Body of pancreas (tissue), 4 donors: ENCODE data around the gene DAB1. TPM values are rescaled to one million over a fixed set of nuclear protein-coding genes. Genes with fewer than 3 reads are reported as not detected.

Source experiments
- ATAC-seq: fragments of 150-250 bp; one replicate; pipeline ENCODE4 v1.9.1; 2016
- DNase-seq, 4 donors: peaks; one replicate each; pipeline ENCODE4 v3.0.0-alpha.2; 2019
- H3K27ac ChIP-seq, 4 donors: fragments of 200-600 bp; sonication (generic); 1 replicate in 3 of 4; 2 replicates in 1 of 4; pipeline versions ENCODE4 v1.5.1 to v1.6.1; 2016 to 2019; ENCODE audit warnings: mild to moderate bottlenecking in 1 of 4, mixed read lengths in 1 of 4, moderate library complexity in 1 of 4
- H3K27me3 ChIP-seq, 2 donors: fragments of 200-600 bp; sonication (generic); one replicate each; pipeline ENCODE4 v1.6.0; 2016; ENCODE audit warnings: mild to moderate bottlenecking in 1 of 2
- H3K36me3 ChIP-seq, 2 donors: fragments of 200-600 bp; sonication (generic); replicated peaks in 1 of 2; 2 replicates each; pipeline ENCODE4 v1.5.1; 2016; ENCODE audit warnings: low read depth in 2 of 2; ENCODE audit not compliant: insufficient read depth in 1 of 2
- H3K4me1 ChIP-seq: fragments of 200-600 bp; sonication (generic); one replicate; pipeline ENCODE4 v1.6.0; 2016
- H3K4me3 ChIP-seq, 2 donors: fragments of 200-600 bp; sonication (generic); 1 replicate in 1 of 2; 2 replicates in 1 of 2; pipeline ENCODE4 v1.5.1; 2016 to 2019
- H3K9me3 ChIP-seq, 3 donors: fragments of 200-600 bp; sonication (generic); 1 replicate in 2 of 3; 2 replicates in 1 of 3; pipeline ENCODE4 v1.5.1; 2016
- POLR2A ChIP-seq, 3 donors: fragments of 450-650 bp; IDR thresholded peaks; one replicate each; pipeline ENCODE4 v1.6.1; 2016; ENCODE audit warnings: antibody characterized with exemption in 3 of 3, mild to moderate bottlenecking in 2 of 3
- WGBS, 2 donors: methylation state at CpG; one replicate each; pipeline ENCODE4 v1.1.5; 2017; 5-methylcytosine and 5-hydroxymethylcytosine counted together
- intact Hi-C: fragments of 100-400 bp; cut with DNase I; formaldehyde crosslinking; loops from one replicate; pipeline ENCODE4 v1.15.1; 2023
- total RNA-seq, 2 donors: library from RNA; depleted of rRNA; stranded (reverse); fragments of >200 nt; gene quantifications; one replicate each; pipeline ENCODE4 v1.1.0, GENCODE V29; 2016
- TF ChIP-seq, protein P1 (sequence below), 7 experiments: fragments of 450-650 bp in 4 of 7; fragments of 200-600 bp in 3 of 7; sonication (generic) in 3 of 7; IDR thresholded peaks; one replicate each; pipeline ENCODE4 v1.5.1; 2016 to 2019; ENCODE audit warnings: antibody characterized with exemption in 7 of 7

The DAB1 gene
- total RNA-seq, 2 donors from 2014 or later = under 0.01 TPM; not detected in 1

DNA sequence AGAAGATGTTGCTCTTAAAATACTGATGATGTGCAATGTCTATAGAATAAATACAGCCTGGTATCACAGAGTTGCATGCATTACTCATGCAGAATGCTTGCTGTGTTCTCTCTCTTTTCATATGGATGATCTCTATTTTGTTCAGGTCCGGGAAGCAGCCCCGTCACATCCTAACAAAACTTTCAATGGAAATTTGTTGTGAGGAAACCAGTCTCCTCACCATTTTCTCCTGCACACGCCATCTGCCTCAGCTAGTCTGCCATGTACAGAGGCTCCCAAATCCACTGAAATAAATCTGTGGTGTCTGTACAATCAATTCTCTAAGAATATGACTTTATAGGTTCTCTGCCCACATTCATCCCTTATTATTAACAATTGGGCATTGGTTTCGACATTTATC, 42.4 kb downstream of the DAB1 start:
- 70 to 71% methylated on average over 4 of the region's 4 CpGs for WGBS, 2 donors
- intact Hi-C loops = no loop called here
- H3K9me3 ChIP-seq = no peaks in the 10 kb centered on the region
- no peaks in the 10 kb centered on the region for H3K4me1 ChIP-seq
- H3K27me3 ChIP-seq = no peaks in the 10 kb centered on the region
- DNase-seq (no peak), ATAC-seq (no peak)
- H3K4me3 ChIP-seq = no peak overlapping the region
- no peaks in the 10 kb centered on the region for H3K36me3 ChIP-seq
- no peak overlapping the region for H3K27ac ChIP-seq
- TF ChIP-seq, protein P1, sequence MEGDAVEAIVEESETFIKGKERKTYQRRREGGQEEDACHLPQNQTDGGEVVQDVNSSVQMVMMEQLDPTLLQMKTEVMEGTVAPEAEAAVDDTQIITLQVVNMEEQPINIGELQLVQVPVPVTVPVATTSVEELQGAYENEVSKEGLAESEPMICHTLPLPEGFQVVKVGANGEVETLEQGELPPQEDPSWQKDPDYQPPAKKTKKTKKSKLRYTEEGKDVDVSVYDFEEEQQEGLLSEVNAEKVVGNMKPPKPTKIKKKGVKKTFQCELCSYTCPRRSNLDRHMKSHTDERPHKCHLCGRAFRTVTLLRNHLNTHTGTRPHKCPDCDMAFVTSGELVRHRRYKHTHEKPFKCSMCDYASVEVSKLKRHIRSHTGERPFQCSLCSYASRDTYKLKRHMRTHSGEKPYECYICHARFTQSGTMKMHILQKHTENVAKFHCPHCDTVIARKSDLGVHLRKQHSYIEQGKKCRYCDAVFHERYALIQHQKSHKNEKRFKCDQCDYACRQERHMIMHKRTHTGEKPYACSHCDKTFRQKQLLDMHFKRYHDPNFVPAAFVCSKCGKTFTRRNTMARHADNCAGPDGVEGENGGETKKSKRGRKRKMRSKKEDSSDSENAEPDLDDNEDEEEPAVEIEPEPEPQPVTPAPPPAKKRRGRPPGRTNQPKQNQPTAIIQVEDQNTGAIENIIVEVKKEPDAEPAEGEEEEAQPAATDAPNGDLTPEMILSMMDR (IDR thresholded peaks at IDR 0.05) = no peak
- no peak for TF ChIP-seq POLR2A (IDR thresholded peaks at IDR 0.05)

- no peak for ATAC-seq
- Histone ChIP-seq H3K27ac (no peak overlapping the region), H3K27me3 (no peaks in the 10 kb centered on the region), H3K4me3 (no peak overlapping the region), H3K9me3 (no peaks in the 10 kb centered on the region), H3K36me3 (no peaks in the 10 kb centered on the region), H3K4me1 (no peaks in the 10 kb centered on the region)
- no peak for TF ChIP-seq POLR2A (IDR thresholded peaks at IDR 0.05)
- TF ChIP-seq, protein P1 (IDR thresholded peaks at IDR 0.05) = no peak
- intact Hi-C loops = no loop called here
- DNase-seq = no peak
- WGBS, 2 donors = 74 to 79% methylated on average over 3 of the region's 3 CpGs
Measured at GRCh38 chr1:57380923-57381322, 42.9 kb downstream of the DAB1 start.

GRCh38 chr1:57378534-57378933, 45.3 kb downstream of the DAB1 start:
- intact Hi-C loops = no loop called here
- no peaks in the 10 kb centered on the region for H3K9me3 ChIP-seq
- no peaks in the 10 kb centered on the region for H3K4me1 ChIP-seq
- no peak overlapping the region for H3K4me3 ChIP-seq
- WGBS, 2 donors = 75 to 76% methylated on average over 2 of the region's 2 CpGs
- H3K27ac ChIP-seq = no peak overlapping the region
- H3K27me3 ChIP-seq = no peaks in the 10 kb centered on the region
- H3K36me3 ChIP-seq = no peaks in the 10 kb centered on the region
- DNase-seq = no peak
- TF ChIP-seq, protein P1 (IDR thresholded peaks at IDR 0.05) = no peak
- no peak for TF ChIP-seq POLR2A (IDR thresholded peaks at IDR 0.05)
- ATAC-seq = no peak

DNA sequence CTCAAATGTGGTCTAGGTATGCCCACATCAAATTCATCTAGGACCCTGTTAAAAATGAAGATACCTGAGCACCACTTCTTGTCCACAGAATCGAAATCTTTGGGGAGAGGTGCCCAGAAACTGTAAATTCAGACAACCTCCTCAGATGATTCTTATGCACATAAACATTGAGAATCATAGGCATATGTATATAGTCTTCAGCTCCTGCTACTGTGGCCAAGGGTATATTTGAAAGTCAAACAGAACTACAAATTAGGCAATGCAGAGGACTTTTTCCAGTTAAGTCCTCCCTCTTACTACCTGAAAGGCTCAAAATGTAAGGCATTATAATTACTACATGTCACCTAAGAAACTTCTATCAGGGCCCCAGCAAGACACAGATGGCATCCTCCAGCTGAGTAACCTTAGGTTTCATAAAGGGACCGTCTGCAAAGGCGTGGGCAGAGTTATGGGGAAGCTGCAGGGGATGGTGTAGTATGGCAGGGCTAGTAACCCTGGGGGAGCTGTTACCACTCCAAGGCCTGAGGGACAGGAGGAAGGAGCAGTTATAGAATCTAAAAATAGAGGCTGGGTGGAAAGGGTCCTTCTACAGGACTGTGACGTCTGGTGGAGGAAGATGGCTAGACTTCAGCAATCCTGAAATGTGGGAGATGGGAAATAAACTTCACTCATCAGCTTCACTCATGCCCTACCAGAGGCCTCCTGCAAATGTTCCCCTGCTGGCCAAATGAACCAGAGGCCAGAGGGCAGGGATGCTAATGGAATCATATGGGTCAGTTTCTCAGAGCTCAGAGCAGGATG, 46.3 kb downstream of the DAB1 start:
- 59 to 63% methylated on average over 4 of the region's 4 CpGs for WGBS, 2 donors
- H3K27me3 ChIP-seq = no peaks in the 10 kb centered on the region
- no peaks in the 10 kb centered on the region for H3K9me3 ChIP-seq
- no peak overlapping the region for H3K4me3 ChIP-seq
- H3K4me1 ChIP-seq = no peaks in the 10 kb centered on the region
- intact Hi-C loops = no loop called here
- no peak overlapping the region for H3K27ac ChIP-seq
- no peak for TF ChIP-seq POLR2A (IDR thresholded peaks at IDR 0.05)
- TF ChIP-seq, protein P1 (IDR thresholded peaks at IDR 0.05) = no peak
- DNase-seq (no peak), ATAC-seq (no peak)
- no peaks in the 10 kb centered on the region for H3K36me3 ChIP-seq

GRCh38 chr1:57376041-57376440, 47.8 kb downstream of the DAB1 start:
- Histone ChIP-seq H3K4me3 (no peak overlapping the region), H3K36me3 (no peaks in the 10 kb centered on the region), H3K4me1 (no peaks in the 10 kb centered on the region), H3K27me3 (no peaks in the 10 kb centered on the region), H3K27ac (no peak overlapping the region), H3K9me3 (no peaks in the 10 kb centered on the region)
- no peak for TF ChIP-seq POLR2A (IDR thresholded peaks at IDR 0.05)
- TF ChIP-seq, protein P1 (IDR thresholded peaks at IDR 0.05) = no peak
- WGBS, 2 donors = 52 to 68% methylated on average over 1 of the region's 1 CpG
- no peak for ATAC-seq
- no peak for DNase-seq
- intact Hi-C loops = no loop called here
